ENCODE data around the gene GPRASP1.
"Not testable (repeated sequence)": the region's sequence is repeated elsewhere in the genome, so short reads cannot be mapped to it uniquely, and the experiment has no call there.

The GPRASP1 gene, protein sequence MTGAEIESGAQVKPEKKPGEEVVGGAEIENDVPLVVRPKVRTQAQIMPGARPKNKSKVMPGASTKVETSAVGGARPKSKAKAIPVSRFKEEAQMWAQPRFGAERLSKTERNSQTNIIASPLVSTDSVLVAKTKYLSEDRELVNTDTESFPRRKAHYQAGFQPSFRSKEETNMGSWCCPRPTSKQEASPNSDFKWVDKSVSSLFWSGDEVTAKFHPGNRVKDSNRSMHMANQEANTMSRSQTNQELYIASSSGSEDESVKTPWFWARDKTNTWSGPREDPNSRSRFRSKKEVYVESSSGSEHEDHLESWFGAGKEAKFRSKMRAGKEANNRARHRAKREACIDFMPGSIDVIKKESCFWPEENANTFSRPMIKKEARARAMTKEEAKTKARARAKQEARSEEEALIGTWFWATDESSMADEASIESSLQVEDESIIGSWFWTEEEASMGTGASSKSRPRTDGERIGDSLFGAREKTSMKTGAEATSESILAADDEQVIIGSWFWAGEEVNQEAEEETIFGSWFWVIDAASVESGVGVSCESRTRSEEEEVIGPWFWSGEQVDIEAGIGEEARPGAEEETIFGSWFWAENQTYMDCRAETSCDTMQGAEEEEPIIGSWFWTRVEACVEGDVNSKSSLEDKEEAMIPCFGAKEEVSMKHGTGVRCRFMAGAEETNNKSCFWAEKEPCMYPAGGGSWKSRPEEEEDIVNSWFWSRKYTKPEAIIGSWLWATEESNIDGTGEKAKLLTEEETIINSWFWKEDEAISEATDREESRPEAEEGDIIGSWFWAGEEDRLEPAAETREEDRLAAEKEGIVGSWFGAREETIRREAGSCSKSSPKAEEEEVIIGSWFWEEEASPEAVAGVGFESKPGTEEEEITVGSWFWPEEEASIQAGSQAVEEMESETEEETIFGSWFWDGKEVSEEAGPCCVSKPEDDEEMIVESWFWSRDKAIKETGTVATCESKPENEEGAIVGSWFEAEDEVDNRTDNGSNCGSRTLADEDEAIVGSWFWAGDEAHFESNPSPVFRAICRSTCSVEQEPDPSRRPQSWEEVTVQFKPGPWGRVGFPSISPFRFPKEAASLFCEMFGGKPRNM (N-terminal part only)

DNA sequence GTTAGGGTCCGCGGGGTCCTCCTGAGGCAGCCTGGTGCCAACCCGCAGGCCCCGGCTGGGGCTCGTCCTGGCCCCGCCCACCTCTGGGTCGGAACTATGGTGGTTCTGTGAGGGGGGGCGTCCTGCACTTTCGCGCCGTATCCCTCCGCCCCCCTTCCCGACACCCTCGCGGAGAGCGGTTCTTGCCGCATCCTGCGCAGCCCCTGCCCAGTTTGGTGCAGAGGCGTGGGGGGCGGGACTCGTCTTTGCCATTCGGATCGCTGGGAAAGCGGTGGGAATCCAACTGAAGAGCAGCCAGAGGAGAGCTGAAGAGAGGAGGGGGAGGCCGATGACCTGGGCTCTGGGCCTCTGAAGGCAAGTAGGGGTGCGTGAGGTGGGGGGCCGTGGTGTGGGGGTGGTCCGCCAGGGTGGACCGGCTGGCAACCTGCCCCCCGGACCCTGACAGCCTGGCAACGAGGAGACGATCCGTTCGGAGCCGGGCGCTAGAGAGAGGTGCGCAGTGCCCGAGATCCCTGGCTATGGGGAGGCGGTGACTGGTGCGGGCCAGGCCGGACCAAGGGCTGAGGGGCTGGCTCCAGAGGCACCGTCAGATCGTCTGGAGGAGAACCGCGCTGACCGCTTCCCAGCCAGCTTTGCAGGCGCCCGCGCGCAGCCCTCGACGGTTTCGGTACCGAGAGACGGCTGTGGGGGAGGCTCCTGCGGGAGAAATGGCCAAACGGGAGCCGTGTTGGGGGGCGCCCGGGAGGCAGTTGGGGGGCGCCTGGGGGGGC lies at the start of gene GPRASP1:
GPRASP1 (plus strand) TSS at position 242 of the 770 bp plus-strand sequence. CDS start 2,431 bp downstream, outside the sequence.
- no peak for DNase-seq

DNA sequence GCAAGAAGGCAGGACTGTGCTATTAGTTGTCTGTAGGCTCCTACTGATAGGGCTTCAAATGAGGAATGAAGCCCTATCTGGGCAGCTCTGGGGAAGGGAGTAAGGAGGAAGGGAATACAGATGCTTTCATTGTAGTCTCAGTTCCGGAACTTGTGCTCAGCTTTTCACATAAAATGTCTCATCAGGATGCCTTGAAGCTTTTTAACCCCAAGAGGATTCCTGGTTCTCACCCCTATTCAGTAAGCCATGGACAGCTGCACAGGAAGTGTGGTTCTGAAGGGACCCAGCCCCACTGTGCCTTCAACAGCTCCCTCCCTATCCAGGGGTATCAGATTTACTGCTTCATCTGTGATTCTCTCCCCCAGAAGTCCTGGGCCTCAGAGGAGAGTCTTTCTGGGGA lies 47.0 kb upstream of the GPRASP1 start:
- no peak for DNase-seq

DNA sequence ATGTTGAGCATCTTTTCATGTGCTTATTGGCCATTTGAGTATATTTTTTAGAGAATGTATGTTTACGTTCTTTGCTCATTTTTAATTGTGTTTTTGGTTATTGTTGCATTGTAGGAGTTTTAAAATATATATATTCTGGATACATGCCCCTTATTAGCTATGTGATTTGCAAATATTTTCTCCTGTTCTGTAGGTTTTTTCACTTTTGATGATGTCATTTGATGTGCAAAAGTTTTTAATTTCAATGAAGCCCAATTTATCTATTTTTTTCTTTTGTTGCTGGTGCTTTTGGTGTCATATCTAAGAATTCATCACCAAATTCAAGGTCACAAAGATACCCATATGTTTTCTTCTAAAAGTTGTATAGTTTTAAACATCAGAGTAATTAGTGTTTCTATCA lies 45.2 kb upstream of the GPRASP1 start:
- no peak for DNase-seq

DNA sequence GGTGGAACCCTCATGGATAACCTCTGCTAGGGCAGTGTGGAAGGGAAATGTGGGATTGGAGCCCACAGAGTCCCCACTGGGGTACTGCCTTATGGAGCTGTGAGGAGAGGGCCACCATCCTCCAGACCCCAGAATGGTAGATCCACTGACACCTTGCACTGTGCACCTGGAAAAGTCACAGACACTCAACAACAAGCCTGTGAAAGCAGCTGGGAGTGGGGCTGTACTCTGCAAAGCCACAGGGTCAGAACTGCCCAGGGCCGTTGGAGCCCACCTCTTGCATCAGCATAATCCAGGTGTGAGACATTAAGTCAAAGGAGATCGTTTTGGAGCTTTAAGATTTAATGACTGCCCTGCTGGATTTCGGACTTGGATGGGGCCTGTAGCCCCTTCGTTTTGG lies 40.4 kb upstream of the GPRASP1 start:
- no peak for DNase-seq

DNA sequence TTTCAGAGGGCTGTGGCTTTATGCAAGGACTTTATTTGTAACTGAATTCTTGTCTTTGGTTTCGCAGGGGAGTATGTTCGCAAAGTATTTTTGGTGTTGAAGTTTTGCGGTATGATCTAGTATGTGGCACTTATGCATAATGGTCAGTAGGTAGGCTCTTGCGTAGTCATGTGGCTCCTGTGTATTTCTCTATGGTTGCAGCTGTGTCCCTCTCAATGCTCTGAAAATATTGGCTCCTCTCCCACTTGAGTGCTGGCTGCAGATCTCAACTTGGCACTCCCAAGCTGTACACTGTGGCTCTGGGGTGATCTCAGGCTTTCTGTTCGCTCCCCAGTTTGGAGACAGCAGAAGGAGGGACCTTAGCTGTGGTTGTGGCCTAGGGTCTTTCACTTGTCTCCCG lies 27.2 kb upstream of the GPRASP1 start:
- no peak for DNase-seq

DNA sequence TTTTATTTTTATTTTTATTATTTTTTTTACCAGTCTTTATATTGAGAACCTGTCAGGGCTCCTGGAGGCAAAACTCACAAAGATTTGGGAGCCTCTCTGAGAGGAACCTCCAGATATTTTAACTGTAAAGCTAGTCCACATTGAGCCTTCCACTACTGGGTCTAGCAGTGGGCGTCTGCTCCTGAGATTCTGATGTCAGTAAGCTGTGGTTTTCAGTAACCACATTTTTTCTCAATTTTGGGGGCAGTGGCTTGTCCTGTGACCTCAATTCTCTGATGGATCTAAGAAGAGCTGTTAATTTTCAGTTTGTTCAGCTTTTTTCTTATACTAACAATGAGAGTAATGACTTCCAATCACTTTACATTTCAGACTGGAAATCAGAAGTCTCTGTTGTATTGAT lies 23.6 kb upstream of the GPRASP1 start:
- no peak for DNase-seq

DNA sequence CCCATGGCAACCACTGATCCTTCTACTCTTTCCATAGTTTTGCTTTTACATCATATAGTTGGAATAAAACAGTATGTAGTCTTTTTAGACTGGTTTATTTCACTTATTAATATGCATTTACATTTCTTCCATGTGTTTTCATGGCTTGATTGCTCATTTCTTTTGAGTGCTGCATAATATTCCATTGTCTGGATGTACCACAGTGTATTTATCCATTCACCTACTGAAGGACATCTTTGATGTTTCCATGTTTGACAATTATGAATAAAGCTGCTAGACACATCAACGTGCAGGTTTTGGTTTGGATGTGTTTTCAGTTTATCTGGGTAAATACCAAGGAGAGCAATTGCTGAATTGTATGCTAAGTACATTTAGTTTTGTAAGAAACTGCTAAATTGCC lies 13.7 kb upstream of the GPRASP1 start:
- no peak for DNase-seq

DNA sequence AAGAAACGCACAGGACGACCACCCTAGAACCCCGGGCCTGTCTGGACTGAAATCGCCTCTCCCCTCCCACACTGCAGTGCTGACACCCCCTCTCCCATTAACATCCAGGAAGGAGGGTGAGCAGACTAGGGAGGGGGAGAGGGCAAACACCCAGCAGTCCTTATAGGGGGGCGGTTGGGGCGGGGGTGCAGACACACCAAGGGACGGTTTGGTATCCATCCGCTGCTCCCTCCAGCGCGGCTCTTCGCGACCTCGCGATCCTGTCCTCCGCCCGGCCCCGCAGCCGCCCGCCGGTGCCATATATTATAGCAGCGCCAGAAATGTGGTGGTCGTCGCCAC lies 411 bp upstream of the GPRASP1 start:
- no peak for DNase-seq

DNA sequence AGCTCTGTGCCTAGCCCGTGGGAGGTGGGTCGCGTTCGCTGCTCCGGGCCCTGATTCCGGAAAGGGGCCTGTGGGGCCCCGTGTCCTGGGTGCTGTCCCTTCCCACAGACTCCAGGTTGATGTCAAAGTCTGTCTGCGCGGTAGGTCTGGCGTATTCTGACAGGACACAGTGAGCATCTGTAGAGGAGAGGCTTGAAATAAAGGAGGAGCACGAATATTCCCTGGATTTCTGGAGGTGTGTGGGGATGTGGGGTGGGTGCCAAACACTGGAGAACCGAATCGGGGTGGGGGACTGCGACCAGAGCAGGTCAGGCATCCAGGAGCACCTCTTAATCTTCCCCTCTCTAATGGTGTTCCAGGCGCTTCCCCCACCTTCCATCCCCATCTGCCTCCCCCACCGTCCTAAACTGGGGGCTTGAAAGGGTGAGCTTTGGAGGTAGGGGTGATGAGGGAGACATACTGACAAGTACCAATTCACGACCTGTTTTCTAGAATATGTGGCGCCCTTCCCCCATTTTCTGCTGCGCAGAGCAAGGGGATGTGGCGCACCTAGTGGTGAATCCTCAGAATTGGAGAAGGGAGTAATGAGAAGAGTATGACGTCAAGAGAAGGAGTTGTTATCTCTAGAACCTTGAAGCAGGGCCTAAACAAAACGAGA lies 877 bp downstream of the GPRASP1 start:
- DNase-seq = no peak

DNA sequence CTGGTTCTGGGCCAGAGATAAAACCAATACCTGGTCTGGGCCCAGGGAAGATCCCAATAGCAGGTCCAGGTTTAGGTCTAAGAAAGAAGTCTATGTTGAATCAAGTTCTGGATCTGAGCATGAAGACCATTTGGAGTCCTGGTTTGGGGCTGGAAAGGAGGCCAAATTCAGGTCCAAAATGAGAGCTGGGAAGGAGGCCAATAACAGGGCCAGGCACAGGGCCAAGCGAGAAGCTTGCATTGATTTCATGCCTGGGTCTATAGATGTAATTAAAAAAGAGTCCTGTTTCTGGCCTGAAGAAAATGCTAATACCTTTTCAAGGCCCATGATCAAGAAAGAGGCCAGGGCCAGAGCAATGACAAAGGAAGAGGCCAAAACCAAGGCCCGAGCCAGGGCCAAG lies 3.4 kb downstream of the GPRASP1 start:
- no peak for DNase-seq

DNA sequence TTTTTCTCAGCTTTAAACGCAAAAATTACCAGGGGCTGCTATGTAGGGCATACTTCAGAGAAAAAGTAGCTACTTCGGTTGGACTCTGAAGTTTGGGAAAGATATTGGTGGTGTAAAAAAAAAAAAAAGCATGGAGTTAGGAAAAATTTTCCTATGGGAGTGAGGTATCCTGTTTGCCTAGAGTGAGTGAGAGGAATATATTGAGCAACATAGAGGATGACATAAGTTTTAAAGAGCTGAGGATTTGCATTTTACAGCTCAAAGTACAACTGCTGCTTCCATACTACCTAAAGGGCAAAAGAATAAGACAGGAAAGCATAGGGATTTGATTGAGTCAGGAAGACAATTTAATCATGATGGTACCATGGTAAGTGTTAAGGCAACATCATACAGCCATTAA lies 7.3 kb downstream of the GPRASP1 start:
- no peak for DNase-seq

DNA sequence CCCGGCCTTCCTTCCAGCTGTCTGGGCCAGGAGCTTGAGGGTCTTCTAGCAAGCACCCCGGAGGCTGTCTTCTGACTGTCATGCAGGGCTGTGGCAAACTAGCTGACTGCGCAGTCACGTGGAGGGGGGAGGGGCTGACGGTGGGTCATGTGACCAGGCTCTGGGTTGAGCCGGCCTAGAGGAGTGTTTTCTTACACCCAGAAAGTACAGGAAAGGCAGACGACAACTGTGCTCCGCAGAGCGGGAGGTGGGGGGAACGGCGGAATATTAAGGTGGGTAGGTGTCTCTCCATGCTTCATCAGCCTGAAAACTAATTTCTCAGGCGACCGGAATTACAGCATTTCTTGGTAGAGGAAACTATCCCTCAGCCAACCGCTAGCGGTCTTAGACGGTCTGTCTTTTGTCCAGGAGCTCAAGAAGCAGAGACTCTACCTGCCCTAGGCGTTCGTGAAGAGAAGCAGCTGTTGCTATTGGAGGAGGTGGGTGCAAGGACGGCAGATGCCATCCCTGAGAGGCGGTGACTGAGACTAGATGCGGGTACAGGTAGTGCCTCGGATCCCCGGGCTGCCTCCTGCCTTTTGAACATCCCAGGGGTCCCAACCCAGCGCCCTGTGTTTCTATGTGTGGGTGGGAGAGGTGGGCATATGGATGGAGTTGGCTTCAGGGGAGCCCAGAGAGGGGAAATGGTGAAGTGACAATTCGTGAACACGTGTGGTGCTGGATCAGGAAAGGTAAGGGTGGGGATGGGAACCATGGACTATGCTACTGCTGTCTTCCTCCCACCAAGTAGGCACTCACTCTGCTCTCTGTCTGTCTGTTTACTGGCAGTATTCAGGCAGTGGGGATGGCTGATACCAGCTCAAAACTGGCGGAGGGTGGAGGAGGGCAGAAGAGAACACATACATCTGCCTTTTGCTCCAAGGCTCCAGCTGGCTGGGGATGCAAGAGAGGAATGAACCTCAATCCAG lies 8.8 kb downstream of the GPRASP1 start:
- DNase-seq = no peak

DNA sequence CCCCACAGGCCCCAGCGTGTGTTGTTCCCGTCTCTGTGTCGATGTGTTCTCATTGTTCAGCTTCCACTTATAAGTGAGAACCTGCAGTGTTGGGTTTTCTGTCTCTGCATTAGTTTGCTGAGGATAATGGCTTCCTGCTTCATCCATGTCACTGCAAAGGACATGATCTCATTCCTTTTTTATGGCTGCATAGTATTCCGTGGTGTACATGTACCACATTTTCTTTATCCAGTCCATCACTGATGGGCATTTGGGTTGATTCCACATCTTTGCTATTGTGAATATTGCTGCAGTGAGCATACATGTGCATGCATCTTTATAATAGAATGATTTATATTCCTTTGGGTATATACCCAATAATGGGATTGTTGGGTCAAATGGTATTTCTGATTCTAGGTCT lies 12.5 kb downstream of the GPRASP1 start:
- not testable (repeated sequence) for DNase-seq

DNA sequence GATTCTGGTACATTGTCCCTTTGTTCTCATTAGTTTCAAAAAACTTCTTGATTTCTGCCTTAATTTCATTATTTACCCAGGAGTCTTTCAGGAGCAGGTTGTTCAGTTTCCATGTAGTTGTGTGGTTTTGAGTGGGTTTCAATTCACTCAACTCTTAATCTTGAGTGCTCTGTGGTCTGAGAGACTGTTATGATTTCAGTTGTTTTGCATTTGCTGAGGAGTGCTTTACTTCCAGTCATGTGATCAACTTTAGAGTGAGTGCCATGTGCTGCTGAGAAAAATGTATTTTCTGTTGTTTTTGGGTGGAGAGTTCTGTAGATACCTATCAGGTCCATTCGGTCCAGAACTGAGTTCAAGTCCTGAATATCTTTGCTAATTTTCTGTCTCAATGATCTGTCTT lies 15.8 kb downstream of the GPRASP1 start:
- DNase-seq = not testable (repeated sequence)

DNA sequence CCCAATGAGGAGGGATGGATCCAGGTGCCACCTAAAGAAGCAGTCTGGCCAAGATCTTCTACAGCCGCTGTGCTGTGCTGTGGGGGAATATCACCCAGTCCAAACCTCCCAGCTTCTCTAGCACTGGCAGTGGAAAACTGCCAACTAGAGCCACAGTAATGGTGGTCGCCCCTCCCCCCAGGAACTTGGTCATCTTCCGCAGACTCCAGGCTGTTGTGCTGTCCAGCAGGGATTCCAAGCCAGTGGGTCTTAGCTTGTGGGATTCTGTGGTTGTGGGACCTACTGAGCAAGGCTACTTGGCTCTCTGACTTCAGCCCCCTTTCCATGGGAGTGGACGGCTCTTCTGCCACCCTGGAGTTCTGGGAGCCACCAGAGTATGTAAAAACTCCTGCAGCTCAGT lies 18.2 kb downstream of the GPRASP1 start:
- DNase-seq = no peak

DNA sequence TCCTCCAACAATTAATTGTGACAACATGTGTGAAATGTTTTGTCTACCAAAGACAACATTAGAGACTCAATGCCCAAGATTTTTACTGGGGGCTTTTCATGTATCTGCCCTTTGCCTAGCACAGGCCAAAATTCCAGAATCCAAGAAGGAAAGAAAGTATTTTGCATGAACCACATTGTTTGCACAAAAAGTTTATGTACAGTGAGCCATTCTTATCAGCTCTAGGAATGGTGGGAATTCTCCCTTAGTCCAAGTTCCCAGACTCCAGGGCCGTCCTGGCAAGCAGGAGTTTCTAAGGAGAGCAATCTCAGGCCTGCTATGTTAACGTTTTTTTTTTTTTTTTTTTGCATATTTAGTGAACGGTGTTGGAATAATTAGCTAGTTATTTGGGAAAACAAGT lies 21.6 kb downstream of the GPRASP1 start:
- DNase-seq = no peak

DNA sequence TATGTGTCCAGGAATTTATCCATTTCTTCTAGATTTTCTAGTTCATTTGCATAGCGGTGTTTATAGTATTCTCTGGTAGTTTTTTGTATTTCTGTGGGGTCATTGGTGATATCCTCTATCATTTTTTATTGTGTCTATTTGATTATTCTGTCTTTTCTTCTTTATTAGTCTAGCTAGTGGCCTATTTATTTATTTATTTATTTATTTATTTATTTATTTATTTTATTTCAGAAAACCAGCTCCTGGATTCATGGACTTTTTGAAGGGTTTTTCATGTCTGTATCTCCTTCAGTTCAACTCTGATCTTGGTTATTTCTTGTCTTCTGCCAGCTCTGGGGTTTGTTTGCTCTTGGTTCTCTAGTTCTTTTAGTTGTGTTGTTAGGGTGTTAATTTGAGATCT lies 26.2 kb downstream of the GPRASP1 start:
- DNase-seq = not testable (repeated sequence)

DNA sequence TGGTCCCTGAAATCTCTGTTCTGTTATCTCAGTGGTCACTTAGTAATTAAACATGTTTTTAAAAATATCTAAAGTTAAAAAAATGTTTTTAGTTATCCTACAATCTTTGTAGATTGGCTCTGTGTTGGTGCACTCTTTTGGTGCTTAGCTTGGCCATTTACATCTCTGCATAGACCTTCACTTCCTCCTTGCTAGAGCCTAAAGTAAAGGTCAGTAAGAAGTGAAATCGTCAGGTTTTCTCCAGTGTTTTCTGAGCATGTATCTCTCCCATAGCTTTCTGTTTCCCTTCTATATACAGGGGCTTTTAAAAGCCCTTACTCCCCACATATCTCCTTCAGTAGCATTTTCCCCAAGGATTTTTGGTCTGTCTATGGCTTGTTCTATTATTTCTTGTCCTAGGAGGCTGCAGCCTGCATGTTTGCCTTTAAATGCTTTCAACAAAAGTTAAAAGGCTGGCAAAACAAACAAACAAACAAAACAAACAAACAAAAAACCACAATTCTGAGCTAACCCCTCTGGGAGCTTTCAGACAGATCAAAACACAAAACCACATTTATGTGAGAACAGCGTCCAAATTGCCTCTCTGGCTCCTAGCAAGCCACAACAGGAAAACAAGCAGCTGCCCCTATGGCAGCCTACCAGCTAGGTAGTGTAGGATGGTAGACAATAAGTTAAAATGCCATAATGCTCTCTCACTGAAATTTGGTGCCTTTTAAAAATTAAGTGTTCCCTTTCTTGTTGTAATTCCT lies 33.7 kb downstream of the GPRASP1 start:
- DNase-seq = no peak

DNA sequence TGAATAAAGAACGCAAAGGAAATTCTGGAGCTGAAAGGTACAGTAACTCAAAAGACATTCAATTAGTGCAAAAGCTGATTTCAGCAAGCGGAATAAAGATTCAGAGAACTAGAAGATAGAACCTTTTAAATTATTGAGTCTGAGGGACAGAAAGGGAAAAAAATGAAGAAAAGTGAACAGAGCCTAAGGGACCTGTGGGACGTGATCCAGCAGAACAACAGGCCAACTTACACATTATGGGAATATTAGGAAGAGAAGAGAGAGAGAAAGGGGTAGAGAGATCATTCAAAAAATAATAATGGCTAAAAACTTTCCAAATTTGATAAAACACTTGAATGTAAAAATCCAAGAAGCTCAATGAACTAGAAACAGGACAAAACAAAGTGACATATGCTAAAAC lies 43.5 kb downstream of the GPRASP1 start:
- no peak for DNase-seq

DNA sequence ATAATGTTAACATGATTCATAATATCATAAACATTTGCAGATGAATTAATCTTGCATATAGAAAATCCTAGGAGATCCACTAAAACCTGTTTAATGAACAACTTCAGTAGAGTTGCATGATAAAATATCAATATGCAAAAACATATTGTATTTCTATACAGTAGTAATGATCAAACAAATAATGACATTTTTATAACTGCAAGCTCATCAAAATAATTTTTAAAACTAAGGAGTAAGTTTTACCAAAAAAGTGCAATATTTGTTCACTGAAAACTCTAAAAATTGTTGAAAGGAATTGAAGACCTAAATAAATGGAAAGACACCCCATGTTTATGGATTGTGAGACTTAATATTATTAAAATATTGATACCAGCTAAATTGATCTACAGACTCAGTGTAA lies 45.0 kb downstream of the GPRASP1 start:
- no peak for DNase-seq

Data from NK-92 treated with Interleukin-12 subunit alpha and Interleukin-12 subunit beta, amount 100 ng/mL, for 24 hours (cell line).